ENCODE data around the gene SFXN2.

DNA sequence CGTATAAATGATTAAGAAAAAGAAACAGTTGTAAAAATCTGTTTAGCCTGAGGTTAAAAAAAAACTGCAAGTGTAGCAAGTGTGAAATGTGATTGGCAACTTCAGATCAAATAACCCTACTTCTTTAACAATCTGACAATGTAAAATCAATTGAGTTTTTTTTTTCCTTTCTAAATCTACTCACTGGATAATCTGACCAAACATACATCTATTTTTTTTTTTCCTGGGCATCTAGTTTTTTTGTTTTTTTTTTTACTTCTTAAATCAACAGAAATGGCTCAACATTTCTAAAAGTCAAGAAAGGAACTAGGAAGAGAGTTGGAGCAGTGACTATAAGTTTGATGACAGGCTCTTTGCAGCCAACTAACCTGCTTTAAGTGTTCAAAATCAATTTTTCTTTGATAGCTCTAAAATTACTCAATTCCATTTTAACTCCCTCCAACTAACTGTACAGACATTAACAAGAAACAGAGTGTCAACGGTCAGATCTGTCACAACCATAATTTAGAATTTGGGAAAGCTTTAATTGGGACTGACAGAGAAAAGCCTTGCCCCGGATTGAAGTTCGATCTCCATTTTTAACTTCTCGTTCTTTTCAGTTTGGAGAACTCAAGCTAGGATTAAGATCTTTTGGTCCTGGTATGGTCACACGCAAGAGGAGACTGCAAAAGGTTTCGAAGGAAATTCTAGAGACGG, 1.4 kb upstream of the SFXN2 start:
- no peak for TF ChIP-seq CTCF (conservative IDR thresholded peaks at IDR 0.05; ENCODE audit: low read depth in 2 of 2)
- no peak for TF ChIP-seq POLR2AphosphoS5 (IDR thresholded peaks at IDR 0.05; ENCODE audit: low read depth)
- no peak for TF ChIP-seq REST (IDR thresholded peaks at IDR 0.05; ENCODE audit: unreplicated experiment)
- no peak for TF ChIP-seq STAT1 (IDR thresholded peaks at IDR 0.05; ENCODE audit: unreplicated experiment)
- TF ChIP-seq EZH2 (IDR thresholded peaks at IDR 0.05; ENCODE audit: low read depth, unreplicated experiment): no peak
- no peak for TF ChIP-seq JUNB (IDR thresholded peaks at IDR 0.05; ENCODE audit: unreplicated experiment)

Data from GM23338 (cell line).